Amniotic stem cell (primary cell): ENCODE data around the gene GBF1.

ENCODE experiments used
- DNase-seq: peaks from one replicate; lab custom pipeline; 2025; lab: John Stamatoyannopoulos, UW

The GBF1 gene

DNA sequence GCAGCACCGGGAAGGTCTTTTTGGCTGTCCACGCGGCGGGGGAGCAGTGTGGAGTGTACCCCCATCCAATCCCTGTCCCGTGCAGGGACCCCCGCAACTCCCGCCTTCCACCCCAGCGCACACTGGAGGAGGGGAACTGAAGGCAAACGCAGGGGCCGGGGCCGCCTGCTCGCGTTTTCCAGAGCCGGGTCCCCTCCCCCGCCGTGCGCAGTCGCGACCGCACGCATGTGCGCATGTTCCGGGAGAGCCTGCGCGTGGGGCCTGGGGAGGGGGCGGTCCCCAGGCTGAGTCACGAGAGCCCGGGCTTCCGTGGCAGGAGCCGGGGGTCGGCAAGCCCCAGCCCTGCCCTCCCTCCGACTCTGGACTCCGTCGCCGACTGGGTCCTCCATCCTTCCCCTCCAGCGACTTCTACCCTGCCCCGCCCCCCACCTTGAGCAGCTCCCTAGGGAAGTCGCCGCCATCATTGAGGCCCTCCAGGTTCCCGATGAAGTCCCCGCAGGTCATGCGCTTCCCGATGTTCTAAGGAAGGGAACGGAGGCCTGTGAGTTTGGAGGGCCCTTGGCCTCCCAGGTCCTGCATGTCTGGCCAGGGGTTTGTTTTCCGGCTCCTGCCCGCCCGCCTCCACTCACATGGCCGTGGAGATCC, 165.2 kb downstream of the GBF1 start:
- no peak for DNase-seq

DNA sequence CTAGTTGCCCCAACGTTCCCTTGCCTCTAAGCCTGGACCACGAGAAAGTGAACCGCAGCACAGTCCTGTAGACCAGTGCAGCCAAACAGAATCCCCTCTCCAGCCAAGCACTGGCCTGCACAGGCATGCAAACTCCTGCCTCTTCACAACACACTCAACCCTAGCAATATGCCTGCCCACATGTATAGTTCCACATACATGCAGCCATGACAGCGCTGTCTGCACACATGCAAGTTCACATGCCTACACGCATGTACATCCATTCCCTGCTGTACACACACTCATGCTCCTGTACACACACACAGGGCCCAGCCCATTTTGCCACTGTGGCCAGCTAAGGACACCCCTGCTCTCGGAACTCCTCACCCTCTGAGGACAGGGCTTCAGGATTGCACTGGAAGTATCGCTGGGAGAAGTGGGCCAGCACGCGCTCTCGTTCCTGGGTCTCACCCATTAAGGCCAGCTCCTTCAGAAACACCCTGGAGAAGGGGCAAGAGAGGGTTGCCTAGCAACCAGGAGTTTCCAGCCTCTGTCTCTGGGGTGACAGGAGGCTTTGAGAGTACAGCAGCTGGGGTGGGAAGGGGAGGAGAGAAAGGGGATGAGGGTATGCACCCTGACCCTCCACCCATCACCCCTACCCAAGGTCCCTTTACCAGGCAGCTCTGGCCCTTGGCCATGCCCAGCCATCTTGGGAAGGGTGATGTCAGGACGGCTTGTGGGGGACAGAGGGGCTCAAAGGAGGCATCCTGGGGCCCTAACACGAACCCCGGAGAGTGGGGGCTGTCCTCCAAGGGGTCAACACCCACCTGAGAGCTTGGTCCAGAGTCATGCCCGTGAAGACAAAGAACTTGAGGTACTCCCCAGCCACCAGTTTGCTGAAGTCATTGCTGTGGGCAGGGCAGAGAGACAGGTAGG, 166.3 kb downstream of the GBF1 start:
- no peak for DNase-seq

DNA sequence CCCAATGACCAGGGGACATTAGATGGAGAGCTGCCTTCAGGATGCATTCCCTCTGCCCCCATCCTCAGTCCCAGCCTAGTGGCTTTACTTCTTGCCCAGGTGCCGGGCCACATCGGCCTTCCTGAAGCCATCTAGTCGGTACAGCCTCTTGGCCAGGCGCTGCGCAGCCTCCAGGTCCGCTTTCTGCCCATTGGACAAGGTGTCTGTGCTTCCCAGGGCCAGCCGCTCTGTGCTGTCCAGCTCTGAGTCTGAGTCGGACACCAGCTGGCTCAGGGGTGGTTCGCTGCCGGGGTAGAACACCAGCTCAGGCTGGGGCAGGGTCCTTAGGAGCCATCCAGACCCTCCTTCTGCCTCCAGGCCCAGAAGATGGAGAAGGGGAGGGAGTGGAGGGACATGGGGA, 167.0 kb downstream of the GBF1 start:
- DNase-seq: no peak

DNA sequence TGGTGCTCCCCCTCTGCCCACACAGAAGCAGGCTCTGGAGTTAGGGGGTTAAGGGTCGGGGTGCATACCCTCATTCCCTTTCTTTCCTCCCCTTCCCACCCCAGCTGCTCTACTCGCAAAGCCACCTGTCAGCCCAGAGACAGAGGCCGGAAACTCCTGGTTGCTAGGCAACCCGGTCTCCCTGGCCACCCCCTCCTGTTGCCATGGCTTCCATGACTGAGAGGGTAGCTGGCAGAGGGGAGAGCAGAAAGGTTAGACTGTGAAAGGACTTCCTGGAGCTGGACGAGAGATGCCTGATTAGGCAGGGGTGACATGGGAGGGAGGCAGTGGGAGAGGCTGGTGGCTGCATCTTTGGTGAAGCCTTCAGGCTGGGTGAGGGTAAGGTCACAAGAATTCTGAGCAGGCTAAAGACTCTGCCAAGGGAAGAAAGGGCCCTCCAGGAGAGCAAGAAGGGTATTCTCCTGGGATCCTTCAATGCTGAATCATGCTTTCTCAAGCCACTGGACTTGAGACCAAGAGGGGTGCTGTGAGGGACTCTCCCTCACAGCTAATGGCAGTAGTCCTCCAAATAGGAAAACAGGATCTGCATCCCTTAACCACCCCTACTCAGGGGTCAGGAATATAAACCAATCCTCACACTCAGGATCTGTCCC, 167.8 kb downstream of the GBF1 start:
- no peak for DNase-seq

DNA sequence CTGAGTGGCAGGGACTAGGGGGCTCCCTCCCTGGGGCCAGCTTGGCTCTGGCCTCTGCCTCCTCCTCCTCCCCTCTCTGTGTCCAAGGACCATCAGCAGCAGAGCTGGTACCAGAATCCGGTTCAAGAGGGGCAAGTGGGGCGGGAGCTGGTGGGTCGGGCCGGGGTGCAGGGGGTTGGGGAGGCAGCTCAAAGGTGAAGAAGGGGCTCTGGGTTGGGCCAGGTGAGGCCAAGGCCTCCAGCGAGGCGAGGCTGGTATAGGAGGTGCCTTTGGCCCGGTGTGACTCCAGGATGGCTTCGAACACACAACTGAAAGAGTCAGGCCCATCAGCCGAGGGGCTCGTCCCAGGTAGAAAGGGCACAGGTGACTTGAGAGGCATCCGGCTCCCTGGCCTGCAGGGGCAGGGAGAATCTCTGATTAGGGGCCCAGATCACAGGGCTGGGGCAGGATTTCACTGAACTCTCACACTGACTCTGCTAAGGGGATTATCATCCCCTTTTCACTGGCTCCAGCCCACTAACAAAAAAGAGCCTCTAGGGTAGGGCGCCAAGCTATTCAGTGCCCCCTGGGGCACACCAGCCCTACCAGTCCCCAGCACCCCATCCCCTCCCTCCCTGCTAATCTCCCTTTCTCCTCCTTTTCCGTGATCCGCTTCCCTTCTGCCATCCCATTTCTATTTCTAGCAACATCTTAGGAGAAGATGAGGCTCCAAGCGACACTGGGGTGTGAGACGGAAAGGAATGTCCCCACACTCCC, 168.7 kb downstream of the GBF1 start:
- DNase-seq: no peak

DNA sequence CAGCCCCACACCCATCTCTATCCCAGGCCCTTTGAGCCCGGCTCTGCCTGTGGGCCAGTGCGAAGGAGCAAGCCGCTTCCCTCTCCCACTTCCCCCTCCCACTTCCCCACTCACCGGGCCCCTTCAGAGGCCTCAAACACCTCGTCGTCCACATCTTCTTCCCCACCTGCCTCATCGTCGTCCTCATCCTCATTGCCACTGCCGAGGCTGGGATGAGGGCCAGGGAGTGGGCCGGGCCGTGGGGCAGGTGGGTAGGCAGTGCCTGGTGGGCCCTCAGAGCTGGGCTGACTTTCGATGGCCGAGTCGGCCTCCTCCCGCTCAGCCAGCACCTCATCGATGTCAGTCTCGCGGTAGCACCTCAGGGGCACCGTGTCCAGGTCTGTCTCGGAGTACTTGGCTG, 169.4 kb downstream of the GBF1 start:
- no peak for DNase-seq

DNA sequence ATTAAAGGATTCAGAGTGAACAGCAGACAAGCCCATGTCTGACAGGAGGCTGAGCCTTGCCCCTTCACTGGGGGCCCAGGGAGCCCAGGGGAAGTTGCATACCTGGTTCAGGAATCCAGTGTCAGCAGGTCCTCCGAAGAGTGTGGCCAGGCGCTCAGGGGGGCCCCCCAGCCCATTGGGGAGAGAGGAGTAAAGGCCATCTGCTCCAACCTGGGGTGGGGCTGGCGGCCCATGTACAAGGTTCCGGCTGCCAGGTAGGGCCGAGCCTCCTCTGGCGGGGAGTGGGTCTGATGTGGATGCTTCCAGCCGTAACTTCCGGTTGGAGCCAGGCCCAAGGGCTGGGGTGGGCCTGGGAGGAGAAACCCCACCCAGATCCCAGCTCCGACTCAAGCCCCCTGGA, 171.0 kb downstream of the GBF1 start:
- DNase-seq: no peak

DNA sequence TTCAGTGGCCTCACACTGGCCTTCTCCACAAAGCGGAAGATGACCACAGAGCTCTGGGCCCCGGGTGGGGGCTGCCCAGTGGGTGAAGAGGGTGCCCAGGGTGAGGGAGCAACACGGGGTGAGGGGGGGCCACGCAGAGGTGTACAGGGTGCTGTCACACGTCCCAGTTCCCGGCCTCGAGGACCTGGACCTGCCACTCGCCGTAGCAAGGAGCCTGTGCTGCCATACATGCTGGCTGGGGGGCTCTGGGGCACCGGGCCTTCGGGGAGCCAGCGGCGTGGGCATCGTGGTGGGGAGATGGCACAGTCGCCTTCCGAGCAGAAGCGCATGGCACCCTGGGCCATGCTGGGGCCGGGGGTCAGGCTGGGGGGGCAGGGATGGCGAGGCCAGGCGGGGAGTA, 171.4 kb downstream of the GBF1 start:
- no peak for DNase-seq

DNA sequence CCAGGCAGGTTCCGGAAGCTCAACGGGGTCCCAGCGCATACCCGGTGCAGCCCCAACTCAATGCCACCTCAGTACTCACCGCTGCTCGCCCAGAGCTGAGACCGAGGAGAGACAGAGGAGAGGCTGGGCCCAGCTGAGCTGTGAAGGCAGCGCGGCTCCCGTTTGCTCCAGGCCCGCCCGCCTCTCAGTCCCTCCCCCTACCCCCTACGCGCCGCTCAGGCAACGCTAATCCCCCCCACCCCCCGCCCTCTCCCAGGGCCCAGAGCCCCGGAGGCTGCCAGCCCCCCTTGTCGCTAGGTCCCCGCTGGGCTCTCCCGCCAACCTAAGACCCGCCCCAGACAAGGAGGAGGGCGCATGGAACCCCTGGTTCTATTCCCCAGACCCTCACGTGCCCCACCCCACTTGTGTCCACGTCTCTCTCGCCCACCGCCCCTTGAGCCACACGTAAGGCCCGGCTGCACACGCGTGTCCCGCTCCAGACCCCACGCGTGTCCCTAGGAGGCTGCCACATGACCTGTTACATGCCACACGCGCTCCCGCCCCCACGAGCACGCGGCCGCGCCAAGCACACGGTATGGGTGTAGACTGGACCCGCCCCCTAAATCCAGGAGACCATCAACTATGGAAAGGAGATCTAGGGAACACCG, 173.4 kb downstream of the GBF1 start, which contains the start of gene PSD:
Gene PSD (minus strand): TSS at position 164 of the 647 bp plus-strand sequence. CDS start 1,747 bp downstream, outside the sequence.
- DNase-seq: no peak

DNA sequence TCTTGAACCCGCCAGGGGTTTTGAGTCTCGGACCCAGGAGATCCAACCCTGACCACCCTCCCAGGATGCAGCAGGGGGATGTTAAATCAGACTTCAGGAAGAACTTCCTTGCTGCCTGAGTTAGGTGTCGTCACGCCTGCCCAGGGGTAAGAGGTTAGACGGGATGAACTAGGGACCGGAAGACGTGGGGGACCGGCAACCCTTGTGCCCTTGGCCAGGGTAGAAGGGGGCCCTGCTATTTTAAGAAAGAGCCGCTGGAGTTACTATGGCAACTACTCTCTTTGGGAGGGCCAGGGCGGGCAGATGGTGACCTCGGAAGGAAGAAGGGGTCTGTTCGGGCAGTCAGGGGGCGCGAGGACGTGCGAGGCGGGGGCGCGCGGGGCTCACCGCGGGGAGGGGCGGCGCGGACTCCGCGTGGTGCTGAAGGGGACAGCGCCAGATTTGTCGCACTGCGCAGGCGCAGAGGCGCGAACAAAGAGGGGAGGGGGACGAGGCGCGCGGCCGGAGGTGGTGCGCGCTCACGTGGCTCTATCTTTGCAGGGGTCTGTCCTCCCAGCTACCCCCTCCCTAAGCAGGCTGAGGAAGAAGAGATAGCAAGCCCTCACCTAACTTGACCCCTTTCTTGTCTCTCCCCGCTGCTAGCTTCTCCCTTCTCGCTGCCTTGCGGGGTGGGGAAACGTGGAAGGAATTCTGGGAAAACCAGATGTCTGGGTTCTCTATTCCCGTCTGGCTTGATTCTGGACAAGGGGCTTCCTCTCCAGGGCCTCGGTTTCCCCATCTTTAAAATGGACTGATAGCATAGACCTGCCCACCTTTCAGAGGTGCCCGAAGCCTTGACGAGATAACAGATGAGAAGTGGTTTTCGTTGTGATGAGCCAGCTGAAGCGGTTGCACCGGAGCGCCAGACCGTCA, 174.2 kb downstream of the GBF1 start:
- DNase-seq: no peak

DNA sequence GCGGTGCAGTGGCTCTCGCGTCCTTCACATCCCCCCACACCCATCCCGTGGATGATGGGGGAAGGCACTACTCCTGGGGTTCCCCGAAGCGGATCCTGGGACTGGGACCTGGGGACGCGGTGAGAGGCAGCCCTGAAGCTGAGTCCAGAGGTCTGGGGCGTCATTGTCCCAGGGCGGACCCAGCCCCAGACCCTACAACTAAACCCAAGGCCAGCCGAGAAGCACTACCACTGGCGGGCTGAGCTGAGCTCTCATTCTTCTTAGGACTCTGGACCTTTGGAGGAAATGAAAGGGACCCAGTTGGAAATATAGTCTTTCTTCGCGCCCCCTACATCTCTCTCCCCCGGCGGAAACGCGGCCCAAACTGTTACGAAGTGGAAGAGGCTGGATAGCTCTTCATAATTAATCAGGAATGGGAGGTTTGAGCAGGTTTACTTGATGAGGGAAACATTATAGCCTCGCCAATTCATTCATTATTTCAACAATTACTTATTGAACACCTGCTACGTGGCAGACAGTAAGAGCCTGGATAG, 174.9 kb downstream of the GBF1 start:
- DNase-seq: no peak

DNA sequence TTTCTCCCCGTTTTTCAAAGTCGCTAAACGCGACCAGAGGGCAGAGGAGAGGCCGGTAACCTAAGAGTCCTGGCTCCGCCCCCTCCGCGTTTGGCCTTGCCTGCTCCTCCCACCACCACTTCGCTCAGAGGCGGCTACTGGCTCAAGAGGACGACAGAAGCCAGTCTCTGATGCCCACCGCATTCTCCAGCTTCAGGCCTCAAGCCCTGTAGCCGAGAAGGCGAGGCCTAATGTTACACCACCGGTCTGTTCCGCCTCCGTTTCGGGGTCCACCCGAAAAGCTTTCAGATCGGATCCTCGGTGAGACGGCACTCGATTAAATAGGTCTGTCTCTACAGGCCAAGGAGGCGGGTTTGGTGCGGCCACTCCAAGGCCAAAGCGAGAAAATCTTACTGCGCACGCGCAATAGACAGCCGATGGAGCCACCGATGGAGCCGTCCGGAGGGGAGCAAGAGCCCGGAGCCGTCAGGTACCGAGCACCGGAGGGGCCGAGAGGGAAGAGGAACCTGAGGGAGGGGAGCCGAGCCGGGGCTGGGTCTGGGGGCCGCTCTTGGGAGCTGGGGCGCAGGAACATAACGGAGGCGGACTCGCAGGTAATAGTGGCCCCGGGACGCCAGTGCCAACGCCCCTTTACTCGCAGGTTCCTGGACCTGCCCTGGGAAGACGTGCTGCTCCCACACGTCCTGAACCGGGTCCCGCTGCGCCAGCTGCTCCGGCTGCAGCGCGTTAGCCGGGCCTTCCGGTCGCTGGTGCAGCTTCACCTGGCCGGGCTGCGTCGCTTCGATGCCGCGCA, 175.6 kb downstream of the GBF1 start, which contains the start of gene FBXL15:
Gene FBXL15 (plus strand): TSS at position 123 of the 793 bp plus-strand sequence. CDS start 294 bp downstream, at position 417.
- peak; percentile 90 for DNase-seq

DNA sequence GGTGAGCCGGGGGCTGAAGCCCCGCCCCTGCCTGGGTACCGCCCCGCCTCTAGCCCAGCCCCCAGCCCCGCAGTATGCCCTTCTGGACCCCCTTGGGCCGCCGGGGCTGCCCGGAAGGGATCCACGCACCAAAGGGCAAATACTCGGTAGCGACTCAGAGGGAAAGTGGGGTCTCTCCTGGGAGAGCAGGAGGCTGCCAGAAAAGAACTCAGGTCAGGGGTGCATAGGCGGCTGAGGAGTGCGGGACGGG, 176.1 kb downstream of the GBF1 start:
- DNase-seq: no peak

DNA sequence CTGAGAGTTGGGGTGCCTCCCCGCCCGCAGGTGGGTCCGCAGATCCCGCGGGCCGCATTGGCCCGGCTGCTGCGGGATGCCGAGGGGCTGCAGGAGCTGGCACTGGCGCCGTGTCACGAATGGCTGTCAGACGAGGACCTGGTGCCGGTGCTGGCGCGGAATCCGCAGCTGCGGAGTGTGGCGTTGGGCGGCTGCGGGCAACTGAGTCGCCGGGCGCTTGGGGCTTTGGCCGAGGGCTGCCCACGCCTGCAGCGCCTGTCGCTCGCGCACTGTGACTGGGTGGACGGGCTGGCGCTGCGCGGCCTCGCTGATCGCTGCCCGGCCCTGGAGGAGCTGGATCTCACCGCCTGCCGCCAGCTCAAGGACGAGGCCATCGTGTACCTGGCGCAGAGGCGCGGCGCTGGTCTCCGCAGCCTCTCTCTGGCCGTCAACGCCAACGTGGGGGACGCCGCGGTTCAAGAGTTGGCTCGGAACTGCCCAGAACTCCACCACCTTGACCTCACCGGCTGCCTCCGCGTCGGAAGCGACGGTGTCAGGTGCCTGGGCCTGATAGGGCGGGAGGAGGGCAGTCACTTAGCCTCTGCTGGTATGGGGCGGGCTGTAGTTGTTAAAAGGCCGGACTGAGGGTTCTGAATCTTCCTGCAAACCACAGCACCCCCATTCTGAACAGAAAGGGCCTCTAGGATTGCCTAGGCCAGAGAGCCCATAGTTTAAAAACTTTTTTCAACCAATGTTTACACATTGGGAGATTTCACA, 176.6 kb downstream of the GBF1 start:
- DNase-seq: no peak

DNA sequence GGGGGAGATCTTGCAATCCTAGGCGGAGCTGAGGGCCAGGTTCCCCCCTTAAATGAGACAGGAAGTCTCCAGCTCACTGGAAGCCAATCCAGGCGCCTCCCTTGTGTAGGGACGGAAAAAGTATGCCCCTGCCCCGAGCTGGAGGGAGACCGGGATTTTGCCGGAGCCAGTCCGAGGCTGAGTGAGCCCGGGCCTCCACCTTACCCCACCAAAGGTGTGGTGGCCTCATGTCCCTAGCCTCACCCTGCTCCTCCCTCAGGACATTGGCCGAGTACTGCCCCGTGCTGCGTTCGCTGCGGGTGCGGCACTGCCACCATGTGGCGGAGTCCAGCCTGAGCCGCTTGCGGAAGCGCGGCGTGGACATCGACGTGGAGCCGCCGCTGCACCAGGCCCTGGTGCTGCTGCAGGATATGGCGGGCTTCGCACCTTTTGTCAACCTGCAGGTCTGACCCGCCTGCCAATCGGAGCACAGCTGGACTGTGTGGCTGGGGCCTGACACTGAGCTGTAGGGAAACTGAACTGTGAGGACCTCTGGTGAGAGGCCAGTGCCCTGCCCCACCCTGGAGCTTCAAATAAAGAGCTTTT, 177.3 kb downstream of the GBF1 start:
- no peak for DNase-seq

DNA sequence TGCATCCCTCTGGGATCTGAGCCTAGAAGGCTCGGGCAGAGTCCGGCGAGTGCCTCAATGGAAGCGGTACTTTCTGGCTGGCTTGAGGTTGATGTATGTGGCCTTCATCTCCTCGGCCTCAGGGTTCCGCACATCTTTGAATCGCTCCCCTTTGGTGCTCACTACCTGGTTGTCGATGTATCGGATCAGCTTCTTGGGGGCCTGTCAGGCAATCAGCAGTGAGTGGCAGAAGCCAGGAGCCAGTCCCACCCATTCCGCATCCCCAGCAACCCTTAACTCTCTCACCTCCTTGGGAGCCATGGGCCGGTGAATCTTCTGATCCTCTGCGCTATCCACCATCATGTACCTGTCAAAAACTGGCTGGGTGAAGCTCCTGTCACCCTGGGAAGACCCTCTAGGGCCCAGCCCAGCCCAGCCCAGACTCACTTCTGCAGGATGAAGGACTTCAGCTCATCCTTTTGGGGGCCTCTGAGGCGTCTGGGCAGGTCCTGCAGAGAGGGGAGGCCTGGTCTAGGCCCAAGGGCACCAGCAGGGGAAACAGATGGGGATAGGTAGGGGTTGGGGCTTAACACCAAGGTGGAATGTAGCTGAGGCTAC, 178.1 kb downstream of the GBF1 start:
- DNase-seq: no peak

DNA sequence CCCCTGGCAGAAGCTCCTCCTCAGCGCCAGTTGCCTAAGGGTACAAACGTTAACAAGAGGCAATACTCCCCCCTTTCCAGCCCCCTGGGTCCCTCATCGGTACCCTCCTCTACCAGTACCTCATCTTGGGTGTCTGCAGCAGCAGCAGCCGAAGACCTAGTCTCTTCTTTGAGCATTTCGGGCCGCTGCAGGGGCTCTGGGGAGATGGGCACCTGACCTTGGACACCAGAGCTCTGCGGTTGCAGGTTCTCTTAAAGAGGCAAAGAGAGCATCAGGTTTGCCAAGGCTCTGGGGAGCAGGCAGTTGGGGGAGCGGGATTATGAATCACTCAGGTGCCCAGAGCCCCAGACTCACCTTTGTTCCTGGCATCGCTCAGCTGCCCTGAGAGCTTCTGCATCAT, 178.8 kb downstream of the GBF1 start:
- no peak for DNase-seq

DNA sequence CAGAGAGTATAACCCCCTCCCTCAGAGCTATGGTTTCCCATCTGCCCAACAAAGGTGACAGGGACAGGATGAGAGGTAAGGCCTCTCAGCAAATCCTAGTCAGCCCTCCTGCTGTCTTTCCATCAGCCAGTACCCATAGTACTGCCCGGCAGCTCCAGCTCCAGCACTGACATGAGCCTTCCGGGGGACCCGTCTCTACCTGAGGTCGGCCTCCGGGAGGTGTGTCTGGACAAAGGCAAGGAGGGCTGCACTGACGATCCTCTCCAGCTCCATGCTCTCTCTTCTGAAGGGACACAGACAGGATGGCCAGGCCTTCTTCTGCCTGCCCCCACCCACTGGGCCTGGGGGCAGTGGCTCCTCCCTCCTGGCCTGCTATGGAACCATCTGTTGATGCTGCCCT, 179.6 kb downstream of the GBF1 start:
- no peak for DNase-seq
